ENCODE measurements around the gene ATP1A1.

The ATP1A1 gene

GRCh38 chr1:116335850-116336624, 37.0 kb upstream of the ATP1A1 start:
- H3K9ac ChIP-seq (ENCODE audit: low read length) = no peak overlapping the region
- H4K20me1 ChIP-seq (ENCODE audit: insufficient read depth, low read length) = no peaks in the 10 kb centered on the region
- H3K79me2 ChIP-seq (ENCODE audit: low read length) = no peaks in the 10 kb centered on the region
- DNase-seq = no peak
- H3K36me3 ChIP-seq (replicated peaks; ENCODE audit: insufficient read depth, low read length) = no peaks in the 10 kb centered on the region
- no peak overlapping the region for H3K27ac ChIP-seq (ENCODE audit: low read length)
- no peaks in the 10 kb centered on the region for H3K27me3 ChIP-seq (replicated peaks; ENCODE audit: insufficient read depth, low read length)
- H3K4me3 ChIP-seq (ENCODE audit: low read length) = no peak overlapping the region
- TF ChIP-seq CTCF (IDR thresholded peaks at IDR 0.05; ENCODE audit: low read length) = no peak
- TF ChIP-seq EZH2 (optimal IDR thresholded peaks at IDR 0.05; ENCODE audit: low read depth, low read length) = no peak
- TF ChIP-seq EZH2phosphoT487 (IDR thresholded peaks at IDR 0.05; ENCODE audit: low read length) = no peak
- H3K9me2 ChIP-seq (replicated peaks; ENCODE audit: insufficient read depth, low read length) = no peaks in the 10 kb centered on the region
- H3K4me1 ChIP-seq (ENCODE audit: low read length) = no peaks in the 10 kb centered on the region
- H2AFZ ChIP-seq (ENCODE audit: low read length) = no peak overlapping the region
- no peaks in the 10 kb centered on the region for H3K9me3 ChIP-seq (replicated peaks; ENCODE audit: insufficient read depth, low read length)
- no peaks in the 10 kb centered on the region for H3F3A ChIP-seq (ENCODE audit: insufficient read depth, low read length)
- no peak overlapping the region for H3K4me2 ChIP-seq (ENCODE audit: low read depth, low read length)

- no peak overlapping the region for H3K4me2 ChIP-seq (ENCODE audit: low read depth, low read length)
- no peaks in the 10 kb centered on the region for H4K20me1 ChIP-seq (ENCODE audit: insufficient read depth, low read length)
- H3K9me2 ChIP-seq (replicated peaks; ENCODE audit: insufficient read depth, low read length) = no peaks in the 10 kb centered on the region
- H3K4me3 ChIP-seq (ENCODE audit: low read length) = no peak overlapping the region
- H3K27ac ChIP-seq (ENCODE audit: low read length) = no peak overlapping the region
- H3K36me3 ChIP-seq (replicated peaks; ENCODE audit: insufficient read depth, low read length) = no peaks in the 10 kb centered on the region
- no peaks in the 10 kb centered on the region for H3K79me2 ChIP-seq (ENCODE audit: low read length)
- H3K4me1 ChIP-seq (ENCODE audit: low read length) = no peaks in the 10 kb centered on the region
- H3K27me3 ChIP-seq (replicated peaks; ENCODE audit: insufficient read depth, low read length) = no peaks in the 10 kb centered on the region
- no peak overlapping the region for H2AFZ ChIP-seq (ENCODE audit: low read length)
- H3K9ac ChIP-seq (ENCODE audit: low read length) = no peak overlapping the region
- H3K9me3 ChIP-seq (replicated peaks; ENCODE audit: insufficient read depth, low read length) = no peaks in the 10 kb centered on the region
- DNase-seq = no peak
- H3F3A ChIP-seq (ENCODE audit: insufficient read depth, low read length) = no peaks in the 10 kb centered on the region
- no peak for TF ChIP-seq EZH2 (optimal IDR thresholded peaks at IDR 0.05; ENCODE audit: low read depth, low read length)
- no peak for TF ChIP-seq EZH2phosphoT487 (IDR thresholded peaks at IDR 0.05; ENCODE audit: low read length)
- TF ChIP-seq CTCF (IDR thresholded peaks at IDR 0.05; ENCODE audit: low read length) = no peak
These were observed 35.6 kb upstream of the ATP1A1 start for GRCh38 chr1:116337398-116337797.

- Histone ChIP-seq H3K9me2 (replicated peaks; ENCODE audit: insufficient read depth, low read length) (no peaks in the 10 kb centered on the region), H3K4me2 (ENCODE audit: low read depth, low read length) (no peak overlapping the region), H3K27me3 (replicated peaks; ENCODE audit: insufficient read depth, low read length) (no peaks in the 10 kb centered on the region), H3K4me1 (ENCODE audit: low read length) (no peaks in the 10 kb centered on the region), H3K27ac (ENCODE audit: low read length) (no peak overlapping the region), H3F3A (ENCODE audit: insufficient read depth, low read length) (no peaks in the 10 kb centered on the region), H3K79me2 (ENCODE audit: low read length) (no peaks in the 10 kb centered on the region), H2AFZ (ENCODE audit: low read length) (no peak overlapping the region), H4K20me1 (ENCODE audit: insufficient read depth, low read length) (no peaks in the 10 kb centered on the region), H3K9ac (ENCODE audit: low read length) (no peak overlapping the region), H3K4me3 (ENCODE audit: low read length) (no peak overlapping the region), H3K36me3 (replicated peaks; ENCODE audit: insufficient read depth, low read length) (no peaks in the 10 kb centered on the region), H3K9me3 (replicated peaks; ENCODE audit: insufficient read depth, low read length) (no peaks in the 10 kb centered on the region)
- DNase-seq = no peak
- TF ChIP-seq EZH2phosphoT487 (IDR thresholded peaks at IDR 0.05; ENCODE audit: low read length) (no peak), EZH2 (optimal IDR thresholded peaks at IDR 0.05; ENCODE audit: low read depth, low read length) (no peak), CTCF (IDR thresholded peaks at IDR 0.05; ENCODE audit: low read length) (no peak)
These were observed 34.6 kb upstream of the ATP1A1 start for GRCh38 chr1:116338400-116338799.

Measured in MM.1S (cell line).